ENCODE measurements around the gene SSBP4. TPM values are rescaled to one million over a fixed set of nuclear protein-coding genes. Genes with fewer than 3 reads are reported as not detected.

Gene SSBP4
- total and polyA plus RNA-seq, 2 of the 4 experiments (the other 2 are of a cell fraction) = 14.9 to 39.7 TPM

- peak overlapping the region; percentile 90; the same call in 1 of the 2 replicates for H2AK5ac ChIP-seq (ENCODE audit: low read depth, low read length)
- no peak overlapping the region for H2AK9ac ChIP-seq (replicated peaks; ENCODE audit: low read depth, low read length, poor library complexity)
- no peak overlapping the region for H2BK20ac ChIP-seq (ENCODE audit: low read depth, low read length)
- no peaks in the 10 kb centered on the region for H3K36me3 ChIP-seq (ENCODE audit: control insufficient read depth, insufficient read depth, low read length)
- dilution Hi-C loops (cut with HindIII; ENCODE audit: low sequenced_read_pairs, unreplicated experiment) (no loop called here), intact Hi-C loops (cut with micrococcal nuclease) (no loop called here), in situ Hi-C loops (cut with MboI; ENCODE audit: low sequenced_read_pairs) (loop anchor here (5.0 to 10.0 kb wide), 2 partner anchors 56 to 133 kb away; partner anchors contain the start of gene IQCN)
- H3K14ac ChIP-seq (replicated peaks; ENCODE audit: low read depth, low read length) = no peak overlapping the region
- H3K79me1 ChIP-seq (ENCODE audit: low read depth in 1 of 2, low read length in 2 of 2) = no peaks in the 10 kb centered on the region
- H2BK15ac ChIP-seq (ENCODE audit: low read depth, low read length) = no peak overlapping the region; the same call in 2 of the 3 replicates
- no peaks in the 10 kb centered on the region for H4K20me1 ChIP-seq (ENCODE audit: insufficient read depth, low read length)
- no peak overlapping the region for H3K23ac ChIP-seq (ENCODE audit: low read depth, low read length)
- H3K27ac ChIP-seq (ENCODE audit: insufficient read depth, low read length) = no peak overlapping the region
- H3K18ac ChIP-seq (ENCODE audit: low read depth, low read length) = no peak overlapping the region
- no peak overlapping the region for H2BK120ac ChIP-seq (ENCODE audit: low read depth, low read length)
- ChIA-PET POLR2A (ENCODE audit: unreplicated experiment) (no interaction called here), CTCF (no interaction called here)
- 0 out of 2 replicates have a peak overlapping the region, but pooled peaks have one; percentile 42 for H3K4ac ChIP-seq (ENCODE audit: low read depth, low read length)
- no peaks in the 10 kb centered on the region for H3K4me1 ChIP-seq (ENCODE audit: control insufficient read depth, insufficient read depth, low read length)
- no peak overlapping the region for H2BK5ac ChIP-seq (ENCODE audit: low read depth, low read length, poor library complexity, severe bottlenecking)
- H4K91ac ChIP-seq (ENCODE audit: insufficient read depth, low read depth, low read length) = no peak overlapping the region
- no peaks in the 10 kb centered on the region for H3K27me3 ChIP-seq (ENCODE audit: control insufficient read depth, insufficient read depth, low read length)
- no peak for DNase-seq
- ATAC-seq (ENCODE audit: low read depth) = no peak; the same call in 1 of the 2 replicates
- no peak overlapping the region for H3K4me2 ChIP-seq (ENCODE audit: low read depth, low read length)
- WGBS, 2 experiments (ENCODE audit: extremely low coverage in 2 of 2, insufficient read length in 1 of 2) = 73% methylated on average over 3 of the region's 10 CpGs; no CpG with 5 or more reads in 1 of the 2 experiments
- H3K56ac ChIP-seq (ENCODE audit: extremely low read depth, insufficient read depth, low read length) = no peak overlapping the region
- H3K9me3 ChIP-seq (ENCODE audit: control insufficient read depth, insufficient read depth, low read length) = no peaks in the 10 kb centered on the region
- peak; percentile 38 for TF ChIP-seq SMC3 (IDR thresholded peaks at IDR 0.05; ENCODE audit: low read depth, low read length)
- TF ChIP-seq, protein P1, sequence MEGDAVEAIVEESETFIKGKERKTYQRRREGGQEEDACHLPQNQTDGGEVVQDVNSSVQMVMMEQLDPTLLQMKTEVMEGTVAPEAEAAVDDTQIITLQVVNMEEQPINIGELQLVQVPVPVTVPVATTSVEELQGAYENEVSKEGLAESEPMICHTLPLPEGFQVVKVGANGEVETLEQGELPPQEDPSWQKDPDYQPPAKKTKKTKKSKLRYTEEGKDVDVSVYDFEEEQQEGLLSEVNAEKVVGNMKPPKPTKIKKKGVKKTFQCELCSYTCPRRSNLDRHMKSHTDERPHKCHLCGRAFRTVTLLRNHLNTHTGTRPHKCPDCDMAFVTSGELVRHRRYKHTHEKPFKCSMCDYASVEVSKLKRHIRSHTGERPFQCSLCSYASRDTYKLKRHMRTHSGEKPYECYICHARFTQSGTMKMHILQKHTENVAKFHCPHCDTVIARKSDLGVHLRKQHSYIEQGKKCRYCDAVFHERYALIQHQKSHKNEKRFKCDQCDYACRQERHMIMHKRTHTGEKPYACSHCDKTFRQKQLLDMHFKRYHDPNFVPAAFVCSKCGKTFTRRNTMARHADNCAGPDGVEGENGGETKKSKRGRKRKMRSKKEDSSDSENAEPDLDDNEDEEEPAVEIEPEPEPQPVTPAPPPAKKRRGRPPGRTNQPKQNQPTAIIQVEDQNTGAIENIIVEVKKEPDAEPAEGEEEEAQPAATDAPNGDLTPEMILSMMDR (conservative IDR thresholded peaks at IDR 0.05; ENCODE audit: low read depth, low read length) = peak; percentile 33; the same call in 1 of the 2 replicates
- no peak for TF ChIP-seq POLR2A (IDR thresholded peaks at IDR 0.05; ENCODE audit: low read depth, low read length)
- TF ChIP-seq CEBPB (IDR thresholded peaks at IDR 0.05; ENCODE audit: low read depth, low read length) = no peak
- TF ChIP-seq MXI1 (IDR thresholded peaks at IDR 0.05; ENCODE audit: borderline replicate concordance, low read depth, low read length) = no peak
- peak; percentile 47 for TF ChIP-seq RAD21 (IDR thresholded peaks at IDR 0.05; ENCODE audit: low read length)
- no peak overlapping the region for H4K8ac ChIP-seq (ENCODE audit: low read depth in 2 of 2, low read length in 2 of 2)
- no peak overlapping the region for H3K4me3 ChIP-seq (ENCODE audit: insufficient read depth, low read depth, low read length)
- H2AFZ ChIP-seq (replicated peaks; ENCODE audit: low read length, poor library complexity) = peak overlapping the region; percentile 67
- no TSS peak for BruUV-seq (replicated peaks)
- no peak overlapping the region for H4K5ac ChIP-seq (ENCODE audit: low read depth, low read length)
- no peaks in the 10 kb centered on the region for H3K9me1 ChIP-seq (ENCODE audit: insufficient read depth, low read length)
- no peak overlapping the region for H3K9ac ChIP-seq (ENCODE audit: low read depth, low read length)
These were observed 11.1 kb upstream of the SSBP4 start for GRCh38 chr19:18408053-18408476.
